HL-60 (cell line): ENCODE measurements around the gene PPP1R1A.

Source experiments
- CTCF ChIP-seq: IDR thresholded peaks from one replicate; pipeline ENCODE4 v1.5.1; 2011; ENCODE audit warnings: low read length, control low read depth, inconsistent platforms; ENCODE audit not compliant: insufficient read depth
- GABPA ChIP-seq: IDR thresholded peaks from 2 replicates; pipeline ENCODE4 v1.6.1; 2012; ENCODE audit warnings: low read depth
- POLR2AphosphoS5 ChIP-seq: IDR thresholded peaks from 2 replicates; pipeline ENCODE4 v1.6.1; 2012; ENCODE audit warnings: low read depth
- REST ChIP-seq: IDR thresholded peaks from 2 replicates; pipeline ENCODE4 v1.6.1; 2012; ENCODE audit warnings: low read depth; ENCODE audit not compliant: insufficient replicate concordance
- SPI1 ChIP-seq: IDR thresholded peaks from 2 replicates; pipeline ENCODE4 v1.6.1; 2012; ENCODE audit warnings: low read depth, mild to moderate bottlenecking, borderline replicate concordance

- TF ChIP-seq POLR2AphosphoS5 (no peak), CTCF (no peak), GABPA (no peak), SPI1 (no peak), REST (no peak)
These were observed 23.3 kb upstream of the PPP1R1A start for GRCh38 chr12:54611715-54612149.
